Activated T-helper 1 cell treated with anti-CD3 and anti-CD28 coated beads, Interleukin-2, amount 50 U/mL, for 16 hours (primary cell): ENCODE results near the gene MBOAT1.

Experiments
- DNase-seq, 2 donors: peaks; one replicate each; pipeline ENCODE4 v3.0.0-alpha.2; 2020; ENCODE audit warnings: low read depth in 1 of 2, low spot score in 1 of 2

Gene MBOAT1

GRCh38 chr6:20110478-20110877 lies 101.8 kb downstream of the MBOAT1 start:
- DNase-seq: no peak

GRCh38 chr6:20109526-20109925 lies 102.7 kb downstream of the MBOAT1 start:
- no peak for DNase-seq

GRCh38 chr6:20105838-20106237 lies 106.4 kb downstream of the MBOAT1 start:
- DNase-seq: no peak

- no peak for DNase-seq
Measured at GRCh38 chr6:20104696-20105095, 107.6 kb downstream of the MBOAT1 start.

GRCh38 chr6:20102397-20103073 lies 109.7 kb downstream of the MBOAT1 start:
- DNase-seq: no peak

- no peak for DNase-seq
Measured at GRCh38 chr6:20099156-20099555, 113.1 kb downstream of the MBOAT1 start.

- no peak for DNase-seq
Measured at GRCh38 chr6:20098267-20098876, 113.9 kb downstream of the MBOAT1 start.

GRCh38 chr6:20096536-20096935 lies 115.7 kb downstream of the MBOAT1 start:
- no peak for DNase-seq

- DNase-seq: no peak
Measured at GRCh38 chr6:20095436-20095835, 116.8 kb downstream of the MBOAT1 start.

- no peak for DNase-seq
Measured at GRCh38 chr6:20092071-20092566, 120.2 kb downstream of the MBOAT1 start.

GRCh38 chr6:20086992-20087391 lies 125.3 kb downstream of the MBOAT1 start:
- no peak for DNase-seq

GRCh38 chr6:20085817-20086216 lies 126.5 kb downstream of the MBOAT1 start:
- no peak for DNase-seq

- no peak for DNase-seq
Measured at GRCh38 chr6:20084411-20084810, 127.9 kb downstream of the MBOAT1 start.

- no peak for DNase-seq
Measured at GRCh38 chr6:20071998-20072397, 140.3 kb downstream of the MBOAT1 start.

GRCh38 chr6:20070047-20070446 lies 142.2 kb downstream of the MBOAT1 start:
- no peak for DNase-seq

GRCh38 chr6:20069021-20069522 lies 143.2 kb downstream of the MBOAT1 start:
- DNase-seq: no peak

- no peak for DNase-seq
Measured at GRCh38 chr6:20068421-20068988, 143.8 kb downstream of the MBOAT1 start.

GRCh38 chr6:20061952-20062351 lies 150.3 kb downstream of the MBOAT1 start:
- DNase-seq: no peak

GRCh38 chr6:20060252-20060651 lies 152.0 kb downstream of the MBOAT1 start:
- no peak for DNase-seq

- no peak for DNase-seq
Measured at GRCh38 chr6:20058912-20059311, 153.4 kb downstream of the MBOAT1 start.

GRCh38 chr6:20058121-20058905 lies 154.0 kb downstream of the MBOAT1 start:
- no peak for DNase-seq
